ENCODE data around the gene ZNF385D. TPM values are rescaled to one million over a fixed set of nuclear protein-coding genes. Genes with fewer than 3 reads are reported as not detected.

The ZNF385D gene
- total RNA-seq, 1 donor from 2014 or later: 32.0 TPM

- H3K9me3 ChIP-seq: no peaks in the 10 kb centered on the region
- H3K36me3 ChIP-seq: no peaks in the 10 kb centered on the region
- peaks cover 0 to 5% of the 10 kb centered on the region in 2 donors for H3K4me1 ChIP-seq
- no peak for DNase-seq (ENCODE audit: low spot score in 2 of 2)
- TF ChIP-seq CTCF (IDR thresholded peaks at IDR 0.05): no peak
- H3K4me3 ChIP-seq: no peak overlapping the region
- H3K27ac ChIP-seq: no peak overlapping the region
- intact Hi-C loops (cut with DNase I): no loop called here
- no peaks in the 10 kb centered on the region for H3K27me3 ChIP-seq
Observed at GRCh38 chr3:21484828-21485144, 266.2 kb downstream of the ZNF385D start.

GRCh38 chr3:21484057-21484827 lies 266.8 kb downstream of the ZNF385D start:
- Histone ChIP-seq H3K4me1 (peaks cover 0 to 4% of the 10 kb centered on the region in 2 donors), H3K9me3 (no peaks in the 10 kb centered on the region), H3K4me3 (no peak overlapping the region), H3K36me3 (no peaks in the 10 kb centered on the region), H3K27me3 (no peaks in the 10 kb centered on the region), H3K27ac (no peak overlapping the region)
- intact Hi-C loops (cut with DNase I): no loop called here
- peak in 1 of 2 donors; percentile 64 for DNase-seq (ENCODE audit: low spot score in 2 of 2)
- TF ChIP-seq CTCF (IDR thresholded peaks at IDR 0.05): peak in 1 of 3 experiments; percentile 22

- H3K9me3 ChIP-seq: no peaks in the 10 kb centered on the region
- H3K4me1 ChIP-seq: peaks cover 0 to 6% of the 10 kb centered on the region in 2 donors
- H3K36me3 ChIP-seq: no peaks in the 10 kb centered on the region
- no peaks in the 10 kb centered on the region for H3K27me3 ChIP-seq
- no peak for TF ChIP-seq CTCF (IDR thresholded peaks at IDR 0.05)
- no peak for DNase-seq (ENCODE audit: low spot score in 2 of 2)
- H3K27ac ChIP-seq: no peak overlapping the region
- intact Hi-C loops (cut with DNase I): no loop called here
- no peak overlapping the region for H3K4me3 ChIP-seq
Observed at GRCh38 chr3:21481991-21482390, 269.0 kb downstream of the ZNF385D start.

- Histone ChIP-seq H3K4me1 (peaks cover 0 to 6% of the 10 kb centered on the region in 2 donors), H3K9me3 (no peaks in the 10 kb centered on the region), H3K36me3 (no peaks in the 10 kb centered on the region), H3K4me3 (no peak overlapping the region), H3K27ac (no peak overlapping the region), H3K27me3 (no peaks in the 10 kb centered on the region)
- no peak for DNase-seq (ENCODE audit: low spot score in 2 of 2)
- intact Hi-C loops (cut with DNase I): no loop called here
- TF ChIP-seq CTCF (IDR thresholded peaks at IDR 0.05): no peak
Observed at GRCh38 chr3:21477541-21478288, 273.3 kb downstream of the ZNF385D start.

- Histone ChIP-seq H3K27me3 (no peaks in the 10 kb centered on the region), H3K27ac (no peak overlapping the region), H3K36me3 (no peaks in the 10 kb centered on the region), H3K4me3 (no peak overlapping the region), H3K9me3 (no peaks in the 10 kb centered on the region), H3K4me1 (no peaks in the 10 kb centered on the region)
- intact Hi-C loops (cut with DNase I): no loop called here
- DNase-seq (ENCODE audit: low spot score in 2 of 2): no peak
- TF ChIP-seq CTCF (IDR thresholded peaks at IDR 0.05): no peak
Observed at GRCh38 chr3:21466476-21466875, 284.5 kb downstream of the ZNF385D start.
